K562 (cell line): ENCODE measurements around the gene GLI1. TPM values are rescaled to one million over a fixed set of nuclear protein-coding genes. Genes with fewer than 3 reads are reported as not detected.

Source experiments
- ARID2 ChIP-seq: fragments of 450-650 bp; IDR thresholded peaks from 2 replicates; pipeline ENCODE4 v1.6.1; 2017; ENCODE audit warnings: antibody characterized with exemption, mild to moderate bottlenecking
- CBFB ChIP-seq: sonication (generic); formaldehyde crosslinking; IDR thresholded peaks from 2 replicates; pipeline ENCODE4 v1.4.0; 2020; ENCODE audit warnings: mild to moderate bottlenecking, missing genetic modification reagents
- HDAC6 ChIP-seq: IDR thresholded peaks from 2 replicates; pipeline ENCODE4 v1.6.1; 2012; ENCODE audit warnings: low read depth, mild to moderate bottlenecking, control low read depth, inconsistent platforms, low read length, moderate library complexity
- HEY1 ChIP-seq: fragments of 250-450 bp; sonication (Bioruptor Pico); IDR thresholded peaks from 2 replicates; pipeline ENCODE4 v1.5.0; 2020; ENCODE audit warnings: mild to moderate bottlenecking, moderate library complexity, borderline replicate concordance
- JUND ChIP-seq, 2 experiments: IDR thresholded peaks; 2 replicates in 1 of 2; 3 replicates in 1 of 2; pipeline ENCODE4 v1.6.1; 2011; ENCODE audit warnings: borderline replicate concordance in 2 of 2, low read depth in 2 of 2, low read length in 2 of 2, improper control_type of control experiment in 1 of 2, missing biosample characterization in 1 of 2, missing genetic modification characterization in 1 of 2, missing genetic modification reagents in 1 of 2
- MEIS2 ChIP-seq: fragments of 450-650 bp; IDR thresholded peaks from 2 replicates; pipeline ENCODE4 v1.6.1; 2014; ENCODE audit warnings: mild to moderate bottlenecking; ENCODE audit not compliant: partially characterized antibody
- OTX1 ChIP-seq: fragments of 450-650 bp; formaldehyde crosslinking; IDR thresholded peaks from 2 replicates; pipeline ENCODE4 v1.4.0; 2022; ENCODE audit warnings: mild to moderate bottlenecking
- POLR2AphosphoS5 ChIP-seq: IDR thresholded peaks from 2 replicates; pipeline ENCODE4 v1.6.1; 2011; ENCODE audit warnings: mild to moderate bottlenecking, low read depth, low read length, moderate library complexity; ENCODE audit not compliant: control insufficient read depth, insufficient read depth
- PRPF4 ChIP-seq: fragments of 200-400 bp; formaldehyde crosslinking; IDR thresholded peaks from one replicate; pipeline ENCODE4 v1.6.1; 2017; ENCODE audit warnings: low read length, low read depth, mild to moderate bottlenecking; ENCODE audit not compliant: insufficient read depth, poor library complexity, severe bottlenecking
- SNIP1 ChIP-seq: fragments of 450-650 bp; IDR thresholded peaks from 2 replicates; pipeline ENCODE4 v1.7.1; 2017; ENCODE audit warnings: low read depth, mild to moderate bottlenecking
- THRAP3 ChIP-seq: fragments of 450-650 bp; IDR thresholded peaks from 2 replicates; pipeline ENCODE4 v1.6.1; 2016; ENCODE audit warnings: mild to moderate bottlenecking, inconsistent platforms, borderline replicate concordance
- ZNF165 ChIP-seq: fragments of 250-450 bp; sonication (Bioruptor Pico); IDR thresholded peaks from 2 replicates; pipeline ENCODE4 v1.4.0; 2020; ENCODE audit warnings: borderline replicate concordance
- ZNF24 ChIP-seq: fragments of 450-650 bp; IDR thresholded peaks from 2 replicates; pipeline ENCODE4 v1.6.1; 2016
- ZNF318 ChIP-seq, 2 experiments: fragments of 450-650 bp; IDR thresholded peaks; 2 replicates each; pipeline ENCODE4 v1.6.1; 2016; ENCODE audit warnings: mild to moderate bottlenecking in 2 of 2, borderline replicate concordance in 1 of 2, low read depth in 1 of 2, moderate library complexity in 1 of 2
- polyA plus RNA-seq, 8 experiments: library from polyadenylated mRNA; depleted of rRNA in 4 of 8; stranded (reverse) in 5 of 8; unstranded in 3 of 8; fragments of >200 nt; fragmentation: Nextera tagmentation in 2 of 8; fragmentation: Illumina TruSeq in 1 of 8; extraction: Ambion mirVana in 2 of 8; extraction: Trizol in 1 of 8; gene quantifications; 2 replicates each; pipeline versions ENCODE4 v1.2.1 to v1.2.3, GENCODE V29; 2011 to 2014; ENCODE audit warnings: inconsistent platforms in 1 of 8, missing spikeins in 1 of 8
- total RNA-seq, 7 experiments: library from RNA; depleted of rRNA in 6 of 7; stranded (reverse); fragments of >200 nt in 6 of 7; fragmentation: Illumina TruSeq in 2 of 7; extraction: Trizol in 2 of 7; gene quantifications; 2 replicates each; pipeline versions ENCODE4 v1.2.1 to v1.2.3, GENCODE V29; 2011 to 2021; ENCODE audit warnings: low replicate concordance in 1 of 7
- TF ChIP-seq, protein P1 (sequence below): fragments of 450-650 bp; IDR thresholded peaks from 2 replicates; pipeline ENCODE4 v1.7.1; 2018; ENCODE audit warnings: mild to moderate bottlenecking, low read depth; ENCODE audit not compliant: partially characterized antibody

GLI1 gene
- total and polyA plus RNA-seq, 9 of the 15 experiments (the other 6 are each of a cell fraction or from before 2014, with no cell fraction given), result 0.24 to 3.7 (median 0.61) TPM

DNA sequence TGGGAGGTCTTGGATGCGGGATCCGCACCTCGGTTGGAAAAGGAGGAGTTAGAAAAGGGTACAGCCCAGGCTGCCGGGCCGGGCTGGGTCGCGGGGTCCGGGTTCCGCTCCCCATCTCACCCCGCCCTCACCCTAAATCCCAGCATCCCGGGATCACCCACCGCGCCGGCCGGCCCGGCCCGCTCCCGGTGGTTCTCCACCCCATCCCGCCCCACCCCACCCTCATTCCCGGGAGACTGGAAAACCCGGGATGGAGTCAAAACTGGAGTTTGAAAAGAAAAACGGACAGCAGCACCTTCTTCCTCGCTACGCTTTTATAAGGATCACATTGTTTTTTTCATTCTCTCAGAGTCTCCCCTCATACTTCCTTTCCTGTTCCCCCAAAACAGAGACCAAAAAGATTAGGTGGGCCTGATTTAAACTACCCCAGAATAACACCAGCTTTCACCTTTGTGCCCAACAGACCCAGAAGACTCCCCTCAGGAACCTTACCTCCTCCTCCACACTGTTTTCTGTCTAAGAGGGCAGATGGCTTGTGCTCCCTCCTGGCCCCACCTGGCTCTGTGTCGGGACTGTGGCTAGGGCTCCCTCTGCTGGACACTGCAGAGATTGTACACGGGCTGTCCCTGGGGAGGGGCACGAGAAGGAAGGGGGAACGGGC, 2.8 kb downstream of the GLI1 start (continued):
- TF ChIP-seq ZNF318 (IDR thresholded peaks at IDR 0.05; ENCODE audit: borderline replicate concordance in 1 of 2, low read depth in 1 of 2) (0 out of 4 replicates have a peak, but pooled peaks of 1 of the 2 experiments have one; percentile 17), JUND (IDR thresholded peaks at IDR 0.05; ENCODE audit: borderline replicate concordance, low read depth, low read length) (peak; percentile 65), JUND (tag; IDR thresholded peaks at IDR 0.05; ENCODE audit: borderline replicate concordance, low read depth, low read length) (peak; percentile 50; the same call in 1 of the 3 replicates), POLR2AphosphoS5 (no peak), ZNF165 (CRISPR knock-in tag) (no peak), OTX1 (CRISPR knock-in tag) (no peak), ARID2 (no peak), HDAC6 (no peak), MEIS2 (no peak), ZNF24 (no peak; the same call in 1 of the 2 replicates), SNIP1 (peak; percentile 80), THRAP3 (no peak), HEY1 (CRISPR knock-in tag) (no peak), PRPF4 (no peak), CBFB (CRISPR knock-in tag) (no peak)
- TF ChIP-seq, protein P1, sequence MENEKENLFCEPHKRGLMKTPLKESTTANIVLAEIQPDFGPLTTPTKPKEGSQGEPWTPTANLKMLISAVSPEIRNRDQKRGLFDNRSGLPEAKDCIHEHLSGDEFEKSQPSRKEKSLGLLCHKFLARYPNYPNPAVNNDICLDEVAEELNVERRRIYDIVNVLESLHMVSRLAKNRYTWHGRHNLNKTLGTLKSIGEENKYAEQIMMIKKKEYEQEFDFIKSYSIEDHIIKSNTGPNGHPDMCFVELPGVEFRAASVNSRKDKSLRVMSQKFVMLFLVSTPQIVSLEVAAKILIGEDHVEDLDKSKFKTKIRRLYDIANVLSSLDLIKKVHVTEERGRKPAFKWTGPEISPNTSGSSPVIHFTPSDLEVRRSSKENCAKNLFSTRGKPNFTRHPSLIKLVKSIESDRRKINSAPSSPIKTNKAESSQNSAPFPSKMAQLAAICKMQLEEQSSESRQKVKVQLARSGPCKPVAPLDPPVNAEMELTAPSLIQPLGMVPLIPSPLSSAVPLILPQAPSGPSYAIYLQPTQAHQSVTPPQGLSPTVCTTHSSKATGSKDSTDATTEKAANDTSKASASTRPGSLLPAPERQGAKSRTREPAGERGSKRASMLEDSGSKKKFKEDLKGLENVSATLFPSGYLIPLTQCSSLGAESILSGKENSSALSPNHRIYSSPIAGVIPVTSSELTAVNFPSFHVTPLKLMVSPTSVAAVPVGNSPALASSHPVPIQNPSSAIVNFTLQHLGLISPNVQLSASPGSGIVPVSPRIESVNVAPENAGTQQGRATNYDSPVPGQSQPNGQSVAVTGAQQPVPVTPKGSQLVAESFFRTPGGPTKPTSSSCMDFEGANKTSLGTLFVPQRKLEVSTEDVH, result peak; percentile 66
